Skeletal muscle cell (primary cell): ENCODE results near the gene NXPH3.
"Not testable (repeated sequence)": the region's sequence is repeated elsewhere in the genome, so short reads cannot be mapped to it uniquely, and the experiment has no call there.

Experiments used
- DNase-seq: peaks from one replicate; pipeline ENCODE4 v3.0.0-alpha.2; 2010; ENCODE audit warnings: low read depth
- H3K4me3 ChIP-seq: 2 replicates; pipeline ENCODE4 v1.5.1; 2011; ENCODE audit warnings: low read depth, mild to moderate bottlenecking, control low read depth, low read length, moderate library complexity

NXPH3 gene

DNA sequence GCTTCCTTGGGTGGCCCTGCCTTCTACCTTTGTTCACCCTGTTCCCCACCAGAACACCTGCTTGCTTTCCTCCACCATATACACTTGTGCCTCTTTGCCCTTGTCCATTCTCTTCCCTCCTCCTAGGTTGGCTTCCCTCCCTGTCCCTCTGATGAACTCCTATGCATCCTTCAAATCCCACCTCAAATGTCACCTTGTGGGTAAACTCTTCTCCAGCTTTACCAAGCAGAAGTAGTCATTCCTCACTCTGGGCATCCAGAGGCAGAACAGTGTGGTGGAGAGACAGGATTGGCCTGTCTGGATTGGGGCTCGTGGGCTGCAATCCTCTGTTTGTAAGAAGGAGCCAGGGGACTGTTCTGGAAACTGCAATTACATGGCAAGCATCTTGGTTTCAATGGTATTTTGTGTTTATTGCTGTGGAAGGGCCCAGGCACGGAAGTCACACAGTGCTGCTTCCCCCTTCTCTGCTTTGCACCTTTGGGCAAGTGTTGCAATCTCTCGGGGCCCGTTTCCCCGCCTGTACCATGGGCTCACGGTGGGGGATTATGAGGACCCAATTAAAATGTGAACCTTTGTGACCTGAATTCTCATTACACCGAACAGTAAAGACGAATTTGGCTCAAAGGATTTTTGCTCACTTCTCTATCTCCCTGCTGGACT lies 21.9 kb upstream of the NXPH3 start:
- no peak overlapping the region for H3K4me3 ChIP-seq
- no peak for DNase-seq

- no peak overlapping the region for H3K4me3 ChIP-seq
- DNase-seq = no peak
These were observed 20.8 kb upstream of the NXPH3 start for GRCh38 chr17:49554694-49555494.

DNA sequence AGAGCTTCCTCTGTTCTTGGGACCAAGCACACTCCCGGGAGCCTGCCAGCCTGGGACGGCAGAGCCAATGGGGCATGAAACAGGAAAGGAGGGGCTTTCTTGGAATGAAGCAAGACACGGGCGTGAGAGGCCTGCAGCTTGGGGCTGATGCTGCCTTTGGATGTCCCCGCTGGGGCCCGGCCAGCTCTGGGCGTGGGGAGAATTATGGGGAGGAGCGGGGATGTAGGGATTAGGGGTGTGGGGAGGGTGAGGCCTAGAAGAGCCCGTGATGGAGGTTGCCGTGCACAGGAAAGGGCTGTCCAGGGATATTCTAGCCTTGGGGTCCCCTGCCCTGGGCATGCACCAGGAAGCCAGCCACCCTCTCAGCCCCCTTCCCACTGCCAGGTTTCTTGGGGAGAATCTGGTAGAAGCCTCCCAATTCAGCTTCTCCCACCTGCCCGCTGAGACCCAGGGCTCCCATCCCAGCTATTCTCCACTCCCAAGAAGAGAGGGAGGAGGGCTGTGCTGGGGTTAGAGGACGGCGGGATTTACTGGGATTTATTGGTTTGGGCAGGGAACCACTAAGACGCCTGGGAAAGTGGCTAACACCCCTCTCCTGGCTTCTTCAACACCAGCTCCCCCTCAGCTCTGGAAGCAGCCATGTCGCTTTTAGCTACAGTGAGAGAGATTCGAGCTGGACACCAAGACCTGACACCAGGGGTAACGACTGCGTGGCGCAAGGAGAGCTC lies 20.0 kb upstream of the NXPH3 start:
- DNase-seq = no peak
- no peak overlapping the region for H3K4me3 ChIP-seq

- DNase-seq = no peak
- no peak overlapping the region for H3K4me3 ChIP-seq
These were observed 19.3 kb upstream of the NXPH3 start for GRCh38 chr17:49556223-49556943.

DNA sequence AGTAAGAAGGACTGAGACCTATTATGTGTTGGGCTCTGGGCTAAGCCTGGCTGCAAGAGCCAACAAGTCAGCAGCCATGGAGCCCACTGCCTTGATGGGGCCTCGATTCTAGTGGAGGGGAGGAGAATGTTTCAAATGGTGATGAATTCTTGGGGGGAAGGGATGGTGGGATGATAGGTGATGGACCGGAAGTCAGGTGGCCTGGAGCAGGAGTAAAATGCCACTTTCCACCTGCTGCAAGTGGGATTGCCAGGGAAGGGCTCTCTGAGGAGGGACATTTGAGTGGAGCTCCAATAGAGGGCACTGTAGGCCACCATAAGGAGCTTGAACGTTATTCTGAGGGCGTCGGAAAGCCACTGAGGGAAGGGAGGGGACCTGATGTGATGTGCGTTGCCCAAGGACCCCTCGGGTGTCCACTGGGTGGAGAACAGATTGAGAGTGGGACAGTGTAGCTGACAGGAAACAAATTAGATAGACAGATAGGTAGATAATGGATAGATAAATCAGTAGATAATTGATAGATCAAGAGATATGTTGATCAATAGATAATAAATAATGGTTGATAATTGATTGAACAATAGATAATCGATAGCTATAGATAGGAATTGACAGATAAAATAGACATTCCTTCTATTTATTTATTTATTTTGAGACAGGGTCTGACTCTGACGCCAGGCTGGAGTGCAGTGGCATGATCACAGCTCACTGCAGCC lies 18.2 kb upstream of the NXPH3 start:
- DNase-seq = no peak
- H3K4me3 ChIP-seq = no peak overlapping the region

DNA sequence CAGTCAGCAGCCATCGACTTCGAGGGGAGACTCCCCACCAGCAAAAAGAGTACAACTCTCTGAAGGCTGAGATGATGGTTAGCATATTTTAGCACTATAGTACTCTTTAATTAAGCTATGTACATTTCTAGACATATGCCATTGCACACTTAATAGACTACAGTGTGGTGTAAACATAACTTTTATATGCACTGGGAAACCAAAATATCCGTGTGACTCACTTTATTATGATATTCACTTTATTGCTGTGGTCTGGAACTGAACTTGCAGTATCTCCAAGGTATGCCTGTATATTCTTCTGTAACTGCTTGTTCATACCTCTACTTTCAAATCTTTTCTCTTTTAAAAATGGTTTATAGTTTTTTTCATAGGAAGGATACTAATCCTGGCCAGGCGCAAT lies 11.0 kb upstream of the NXPH3 start:
- no peak for DNase-seq
- H3K4me3 ChIP-seq = no peak overlapping the region

- DNase-seq = peak; percentile 72
- no peak overlapping the region for H3K4me3 ChIP-seq
These were observed 9.7 kb upstream of the NXPH3 start for GRCh38 chr17:49565948-49566491.

DNA sequence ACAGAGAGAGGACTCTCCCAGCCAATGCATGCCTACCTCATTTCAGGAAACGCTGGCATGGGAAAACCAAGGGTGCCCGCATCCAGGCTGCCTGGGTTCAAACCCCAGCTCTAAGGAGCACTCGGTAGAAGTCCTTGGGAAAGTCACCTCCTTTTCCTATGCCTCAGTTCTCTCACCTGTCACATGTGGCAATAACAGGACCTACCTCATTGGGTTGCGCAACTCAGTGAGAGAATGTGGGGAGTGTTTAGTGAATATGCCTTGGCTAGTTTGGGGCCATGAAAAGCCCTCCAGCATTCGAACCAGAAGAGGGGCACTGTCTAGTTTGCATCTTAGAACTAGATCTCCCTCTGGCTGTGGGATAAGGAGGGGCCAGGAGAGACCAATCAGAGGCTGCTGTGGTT lies 9.0 kb upstream of the NXPH3 start:
- no peak overlapping the region for H3K4me3 ChIP-seq
- no peak for DNase-seq

DNA sequence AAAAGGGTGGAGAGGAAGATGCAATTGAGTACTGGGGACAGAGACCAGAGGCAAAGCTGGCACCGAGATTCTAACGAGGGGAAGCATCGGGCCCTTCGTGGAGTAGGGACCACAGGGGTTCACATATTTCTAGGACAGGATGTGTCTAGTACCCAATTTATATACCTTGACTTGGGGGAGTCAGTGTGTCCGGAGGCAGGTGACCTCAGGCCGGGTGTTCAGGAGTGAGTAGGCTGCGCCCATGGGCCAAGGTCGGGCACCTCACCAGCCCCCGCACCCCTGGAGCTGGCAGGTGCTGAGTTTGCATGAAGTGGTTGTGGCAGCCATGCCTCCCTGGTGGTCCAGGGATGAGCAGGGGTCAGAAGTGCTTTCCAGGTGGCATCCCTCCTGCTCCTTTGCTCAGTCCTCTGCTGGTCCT lies 8.6 kb upstream of the NXPH3 start:
- DNase-seq = no peak

GRCh38 chr17:49567871-49568694 lies 7.6 kb upstream of the NXPH3 start:
- H3K4me3 ChIP-seq = peak overlapping the region; percentile 39
- DNase-seq = no peak

More for the DNA sequence above, 8.6 kb upstream of the NXPH3 start:
- H3K4me3 ChIP-seq = no peak overlapping the region

DNA sequence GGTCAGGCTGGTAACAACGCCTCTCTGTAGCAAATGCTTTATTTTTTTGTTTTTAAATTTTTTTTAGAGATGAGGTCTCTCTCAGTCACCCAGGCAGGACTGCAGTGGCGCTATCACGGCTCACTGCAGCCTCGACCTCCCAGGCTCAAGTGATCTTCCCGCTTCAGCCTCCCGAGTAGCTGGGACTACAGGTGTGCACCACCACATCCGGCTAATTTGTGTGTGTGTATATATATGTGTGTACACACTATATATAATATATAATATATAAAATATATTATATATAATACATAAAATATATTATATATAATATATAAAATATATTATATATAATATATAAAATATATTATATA lies 7.0 kb upstream of the NXPH3 start:
- not testable (repeated sequence) for DNase-seq, H3K4me3 ChIP-seq

GRCh38 chr17:49570540-49571242 lies 5.0 kb upstream of the NXPH3 start:
- H3K4me3 ChIP-seq = no peak overlapping the region
- DNase-seq = no peak

DNA sequence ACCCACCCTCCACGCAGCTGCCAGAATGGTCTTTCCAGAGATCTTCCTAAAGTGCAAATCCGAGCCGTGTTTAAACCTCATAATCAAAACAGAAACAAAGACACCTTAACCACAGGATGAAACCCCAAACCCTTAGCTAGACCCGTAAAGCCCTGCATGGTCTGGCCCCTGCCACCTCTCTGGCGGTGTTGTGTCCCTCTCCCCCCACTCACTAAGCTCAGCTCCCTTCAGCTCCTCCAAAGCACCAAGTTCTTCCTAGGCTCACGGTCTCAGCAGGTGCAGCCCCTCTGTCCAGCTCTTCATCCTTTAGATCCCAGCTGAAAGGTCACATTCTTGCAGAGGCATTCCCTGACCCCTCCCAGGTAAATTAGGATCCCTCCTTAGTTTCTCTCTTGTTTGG lies 4.4 kb upstream of the NXPH3 start:
- no peak overlapping the region for H3K4me3 ChIP-seq

GRCh38 chr17:49571764-49572163 lies 3.9 kb upstream of the NXPH3 start:
- no peak overlapping the region for H3K4me3 ChIP-seq

More for the DNA sequence above, 4.4 kb upstream of the NXPH3 start:
- DNase-seq = no peak

DNA sequence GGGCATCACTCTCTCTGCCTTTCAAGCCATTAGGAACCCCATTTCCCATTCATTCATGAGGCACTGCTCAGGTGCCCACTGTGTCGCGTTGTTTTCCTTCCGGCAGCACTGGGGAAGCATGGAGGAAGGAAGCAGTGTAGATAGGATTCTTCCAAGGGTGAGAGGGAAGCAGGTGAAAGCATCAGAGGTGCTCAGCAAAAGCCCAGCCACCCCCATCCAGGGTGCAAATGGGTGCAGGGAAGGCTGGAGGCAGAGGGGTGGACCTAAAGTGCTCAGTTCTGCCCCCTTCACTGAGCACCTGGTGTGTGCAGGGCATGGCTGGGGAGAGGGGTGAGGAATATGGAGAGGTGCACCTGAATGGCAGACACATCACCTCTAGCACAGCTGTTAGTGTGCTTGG lies 3.4 kb upstream of the NXPH3 start:
- no peak overlapping the region for H3K4me3 ChIP-seq
- no peak for DNase-seq

More at GRCh38 chr17:49571764-49572163, 3.9 kb upstream of the NXPH3 start:
- DNase-seq = no peak

DNA sequence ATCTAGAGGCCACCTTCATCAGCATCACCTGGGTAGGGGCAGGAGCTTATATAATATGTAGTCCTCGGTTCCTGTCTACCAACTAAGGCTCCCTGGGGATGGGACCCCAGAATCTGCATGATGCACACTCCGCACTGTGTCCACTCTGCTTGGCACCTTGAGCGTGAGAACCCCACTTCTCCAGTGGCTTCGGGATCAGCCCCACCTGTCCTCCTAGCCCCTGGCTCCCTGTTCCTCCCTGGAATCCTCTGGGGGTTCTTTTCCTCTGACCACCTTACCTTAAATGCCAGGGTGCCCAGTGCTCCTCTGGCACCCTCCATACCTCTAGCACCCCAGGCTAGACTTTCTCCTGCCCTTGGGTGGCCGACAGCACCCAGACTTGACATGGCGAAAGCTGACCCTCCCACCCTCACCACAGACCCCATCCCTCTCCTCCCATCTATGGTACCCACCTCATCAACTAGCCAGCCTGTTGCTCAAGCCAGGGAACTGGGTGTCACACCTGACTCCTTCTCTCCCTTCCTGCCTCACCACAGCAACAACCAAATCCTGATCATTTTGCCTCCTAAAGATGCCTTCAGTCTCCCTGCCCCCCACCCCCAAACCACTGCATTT lies 2.8 kb upstream of the NXPH3 start:
- H3K4me3 ChIP-seq = no peak overlapping the region
- DNase-seq = no peak
